GM06990 (cell line): ENCODE results near the gene RPL3.

Source experiments
- DNase-seq: peaks from one replicate; pipeline ENCODE4 v3.0.0-alpha.2; 2011; ENCODE audit not compliant: insufficient read length; ENCODE audit errors: extremely low read depth
- H3K27me3 ChIP-seq: replicated peaks from 2 replicates; pipeline ENCODE4 v1.6.0; 2011; ENCODE audit warnings: low read length; ENCODE audit not compliant: control insufficient read depth, insufficient read depth
- H3K36me3 ChIP-seq: 2 replicates; pipeline ENCODE4 v1.5.1; 2011; ENCODE audit warnings: low read length; ENCODE audit not compliant: control insufficient read depth, insufficient read depth
- H3K4me3 ChIP-seq: replicated peaks from 2 replicates; pipeline ENCODE4 v1.5.1; 2011; ENCODE audit warnings: low read depth, mild to moderate bottlenecking, control low read depth, low read length
- TF ChIP-seq, protein P1 (sequence below): IDR thresholded peaks from 2 replicates; pipeline ENCODE4 v1.5.1; 2011; ENCODE audit warnings: low read length, control low read depth, mild to moderate bottlenecking, inconsistent platforms; ENCODE audit not compliant: insufficient read depth, poor library complexity, severe bottlenecking

Gene RPL3

DNA sequence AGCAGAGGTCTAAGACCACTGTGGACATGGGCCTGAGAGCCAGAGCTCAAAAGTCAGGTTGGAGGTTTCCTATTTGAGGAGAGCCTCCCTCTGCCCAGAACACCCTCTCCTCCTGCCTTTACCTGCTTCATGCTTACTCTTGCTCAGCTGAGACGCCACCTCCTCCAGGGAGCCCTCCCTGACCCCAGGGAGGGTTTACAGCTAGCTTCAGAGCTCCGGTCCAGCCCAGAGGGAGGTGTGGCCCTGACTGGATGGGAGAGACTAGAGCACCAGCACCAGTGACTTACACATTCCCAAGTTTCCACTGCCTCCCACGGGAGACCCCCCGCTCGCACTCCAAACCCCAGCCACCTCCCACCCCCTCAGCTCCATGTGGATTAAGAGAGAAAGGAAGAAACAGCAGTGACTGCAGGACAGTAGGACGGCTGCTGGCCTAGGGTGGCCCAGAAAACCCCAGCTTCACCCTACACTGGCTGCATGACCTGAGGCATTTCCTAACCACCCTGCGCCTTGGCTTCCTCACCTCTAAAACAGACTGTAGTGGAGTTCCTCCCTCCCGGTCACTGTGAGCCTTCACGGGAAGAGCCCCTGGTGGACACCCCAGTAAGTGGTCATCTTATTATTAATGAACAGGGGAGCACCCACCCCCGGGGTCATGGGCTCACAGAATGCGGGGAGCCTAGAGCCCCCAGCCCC, 50.2 kb downstream of the RPL3 start:
- no peak for DNase-seq
- TF ChIP-seq, protein P1, sequence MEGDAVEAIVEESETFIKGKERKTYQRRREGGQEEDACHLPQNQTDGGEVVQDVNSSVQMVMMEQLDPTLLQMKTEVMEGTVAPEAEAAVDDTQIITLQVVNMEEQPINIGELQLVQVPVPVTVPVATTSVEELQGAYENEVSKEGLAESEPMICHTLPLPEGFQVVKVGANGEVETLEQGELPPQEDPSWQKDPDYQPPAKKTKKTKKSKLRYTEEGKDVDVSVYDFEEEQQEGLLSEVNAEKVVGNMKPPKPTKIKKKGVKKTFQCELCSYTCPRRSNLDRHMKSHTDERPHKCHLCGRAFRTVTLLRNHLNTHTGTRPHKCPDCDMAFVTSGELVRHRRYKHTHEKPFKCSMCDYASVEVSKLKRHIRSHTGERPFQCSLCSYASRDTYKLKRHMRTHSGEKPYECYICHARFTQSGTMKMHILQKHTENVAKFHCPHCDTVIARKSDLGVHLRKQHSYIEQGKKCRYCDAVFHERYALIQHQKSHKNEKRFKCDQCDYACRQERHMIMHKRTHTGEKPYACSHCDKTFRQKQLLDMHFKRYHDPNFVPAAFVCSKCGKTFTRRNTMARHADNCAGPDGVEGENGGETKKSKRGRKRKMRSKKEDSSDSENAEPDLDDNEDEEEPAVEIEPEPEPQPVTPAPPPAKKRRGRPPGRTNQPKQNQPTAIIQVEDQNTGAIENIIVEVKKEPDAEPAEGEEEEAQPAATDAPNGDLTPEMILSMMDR, result no peak
- Histone ChIP-seq H3K27me3 (no peaks in the 10 kb centered on the region), H3K4me3 (no peak overlapping the region), H3K36me3 (no peaks in the 10 kb centered on the region)

DNA sequence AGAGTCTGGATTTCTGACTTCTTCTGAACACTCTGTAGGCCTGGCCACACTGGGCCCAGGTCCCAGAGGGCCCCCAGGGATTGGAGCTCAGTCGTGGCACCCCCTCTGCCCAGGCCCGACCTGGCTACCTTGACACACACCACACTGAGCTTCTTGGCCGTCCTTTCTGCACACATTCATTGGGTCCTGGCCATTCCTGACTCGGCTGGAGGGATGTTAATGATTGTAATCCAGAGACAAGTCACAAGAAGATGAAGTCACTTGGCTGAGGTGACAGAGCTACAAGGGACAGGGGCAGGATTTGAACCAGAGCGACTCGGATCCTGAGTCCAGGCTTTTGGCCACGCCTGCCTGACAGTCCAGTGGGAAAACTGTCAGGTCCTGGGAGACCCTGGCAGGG, 50.8 kb downstream of the RPL3 start:
- no peak overlapping the region for H3K4me3 ChIP-seq
- no peaks in the 10 kb centered on the region for H3K27me3 ChIP-seq
- H3K36me3 ChIP-seq, result no peaks in the 10 kb centered on the region
- DNase-seq, result no peak
- TF ChIP-seq, protein P1, result no peak

DNA sequence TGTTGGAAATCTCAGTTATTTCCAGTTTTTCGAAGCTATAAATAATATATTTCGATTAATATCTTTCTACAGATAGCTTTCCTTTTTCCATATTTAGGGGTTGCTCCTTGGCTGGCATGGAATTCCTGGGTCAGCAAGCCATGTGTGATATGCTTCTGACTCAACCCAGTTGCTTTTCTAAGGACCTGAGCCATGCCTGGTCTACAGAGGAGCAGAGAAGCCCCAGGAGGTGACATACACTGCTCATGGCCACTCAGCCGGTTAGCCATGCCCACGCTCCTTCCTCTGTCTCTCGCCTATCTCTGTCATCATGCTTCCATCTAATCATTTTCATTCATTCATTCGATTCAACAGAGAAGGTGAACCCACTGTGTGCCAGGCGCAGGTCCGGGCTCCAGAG, 51.4 kb downstream of the RPL3 start:
- no peak overlapping the region for H3K4me3 ChIP-seq
- DNase-seq, result no peak
- TF ChIP-seq, protein P1, result no peak

DNA sequence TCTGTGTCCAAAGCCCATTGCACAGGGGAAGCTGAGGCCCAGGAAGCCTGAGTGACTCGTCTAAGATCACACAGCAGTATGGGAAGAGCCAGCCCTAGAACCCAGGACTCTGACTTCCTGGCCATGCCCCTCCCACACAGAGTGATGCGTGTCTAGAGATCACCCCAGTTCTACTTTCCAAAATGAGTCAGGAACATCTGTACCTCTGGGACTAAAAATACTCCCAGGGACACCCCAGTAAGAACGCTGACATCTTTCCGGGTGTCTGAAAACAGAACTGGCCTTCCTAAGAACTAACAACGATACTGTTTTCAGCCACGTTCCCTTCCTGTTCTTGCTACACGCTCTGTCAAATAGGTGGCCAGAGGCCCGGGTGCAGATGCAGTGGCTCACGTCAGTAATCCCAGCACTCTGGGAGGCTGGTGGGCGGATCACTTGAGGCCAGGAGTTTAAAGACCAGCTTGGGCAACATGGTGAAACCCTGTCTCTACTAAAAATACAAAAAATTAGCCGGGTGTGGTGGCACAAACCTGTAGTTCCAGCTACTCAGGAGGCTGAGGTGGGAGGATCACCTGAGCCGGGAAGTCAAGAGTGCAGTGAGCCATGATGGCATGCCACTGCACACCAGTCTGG, 52.9 kb downstream of the RPL3 start:
- DNase-seq, result peak; percentile 82
- no peak overlapping the region for H3K4me3 ChIP-seq
- no peaks in the 10 kb centered on the region for H3K27me3 ChIP-seq
- TF ChIP-seq, protein P1, result no peak
- no peaks in the 10 kb centered on the region for H3K36me3 ChIP-seq

More for the DNA sequence above, 51.4 kb downstream of the RPL3 start:
- Histone ChIP-seq H3K27me3 (no peaks in the 10 kb centered on the region), H3K36me3 (no peaks in the 10 kb centered on the region)

DNA sequence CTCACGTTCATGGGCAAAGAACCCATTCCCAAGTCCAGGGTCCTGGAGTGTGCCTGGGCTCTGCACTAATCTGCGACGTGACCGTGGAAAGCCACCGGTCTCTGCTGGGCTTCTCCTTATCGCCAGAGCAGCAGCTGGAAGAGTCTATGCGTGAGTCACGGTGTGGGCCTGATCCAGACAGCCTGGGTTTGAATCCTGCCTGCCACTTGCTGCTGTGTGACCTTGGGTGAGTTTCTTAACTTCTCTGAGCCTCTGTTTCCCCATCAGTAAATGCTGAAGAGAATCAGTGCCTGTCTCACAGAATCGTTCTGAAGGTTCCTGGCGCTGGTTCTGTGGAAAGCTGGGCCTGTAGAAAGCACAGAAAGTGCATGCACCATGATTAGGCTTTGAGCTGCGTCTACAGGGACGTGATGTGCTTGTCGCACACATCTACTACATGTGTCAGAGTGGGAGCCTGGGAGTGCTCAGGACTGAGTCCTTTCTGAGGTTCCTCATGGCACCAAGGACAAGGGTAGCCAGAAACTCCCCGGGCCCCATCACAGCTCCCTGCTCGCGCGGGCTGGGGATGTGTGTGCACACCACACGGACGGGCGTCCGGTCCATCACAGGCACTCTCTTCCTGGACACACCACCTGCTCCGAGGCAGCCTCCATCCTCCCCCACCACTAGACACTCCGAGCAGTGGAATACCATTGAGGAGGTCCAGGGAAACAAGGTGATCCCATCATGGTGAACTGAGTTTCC, 54.1 kb downstream of the RPL3 start:
- H3K4me3 ChIP-seq, result no peak overlapping the region
- no peaks in the 10 kb centered on the region for H3K36me3 ChIP-seq
- no peaks in the 10 kb centered on the region for H3K27me3 ChIP-seq
- TF ChIP-seq, protein P1, result no peak
- DNase-seq, result no peak
